Chondrocyte (in vitro differentiated cells): ENCODE data around the gene GRAMD2B. TPM values are rescaled to one million over a fixed set of nuclear protein-coding genes. Genes with fewer than 3 reads are reported as not detected.

Experiments used
- DNase-seq: peaks from one replicate; pipeline ENCODE4 v3.0.0; 2021; ENCODE audit warnings: mixed read lengths, low spot score
- H3K27ac Mint-ChIP-seq: one replicate; pipeline ENCODE4 v1.8.0; 2021; ENCODE audit warnings: mild to moderate bottlenecking, moderate library complexity, mixed read lengths; ENCODE audit not compliant: unreplicated experiment
- H3K27me3 Mint-ChIP-seq: 2 replicates; pipeline ENCODE4 v1.8.0; 2021; ENCODE audit warnings: low read depth, mixed read lengths
- H3K36me3 Mint-ChIP-seq: 2 replicates; pipeline ENCODE4 v1.8.0; 2021; ENCODE audit warnings: low read depth, mixed read lengths
- H3K4me1 Mint-ChIP-seq: 2 replicates; pipeline ENCODE4 v1.8.0; 2021; ENCODE audit warnings: low read depth, mild to moderate bottlenecking, mixed read lengths
- H3K4me3 Mint-ChIP-seq: one replicate; pipeline ENCODE4 v1.8.0; 2021; ENCODE audit warnings: mild to moderate bottlenecking, moderate library complexity, mixed read lengths; ENCODE audit not compliant: unreplicated experiment
- H3K9me3 Mint-ChIP-seq: 2 replicates; pipeline ENCODE4 v1.8.0; 2021; ENCODE audit warnings: low read depth, mixed read lengths
- total RNA-seq: library from RNA; stranded (reverse); gene quantifications from 3 replicates; pipeline ENCODE4 v1.2.1, GENCODE V29; 2021
- TF ChIP-seq, protein P1 (sequence below): fragments of 200-600 bp; sonication (generic); IDR thresholded peaks from 2 replicates; pipeline ENCODE4 v1.5.0; 2021; ENCODE audit warnings: antibody characterized with exemption, mild to moderate bottlenecking, moderate library complexity

The GRAMD2B gene
- total RNA-seq, 1 donor from 2014 or later, result 72.4 TPM

DNA sequence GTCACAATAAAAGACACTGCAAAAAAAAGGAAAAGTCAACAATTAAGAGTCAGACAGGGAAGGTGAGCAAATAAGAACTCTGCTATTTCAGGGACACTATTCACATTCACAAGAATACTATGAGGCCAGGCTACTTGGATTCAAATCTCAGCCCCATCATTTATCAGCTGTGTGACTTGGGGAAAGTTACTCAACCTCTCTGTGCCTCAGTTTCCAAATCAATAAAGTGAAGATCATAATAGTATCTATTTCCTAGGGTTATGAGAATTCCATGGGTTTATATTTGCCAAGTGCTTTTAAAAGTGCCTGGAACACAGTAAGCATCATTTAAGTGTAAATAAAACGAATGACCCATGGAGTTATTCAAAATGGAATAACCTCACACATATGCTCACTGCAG lies 115.4 kb downstream of the GRAMD2B start:
- H3K27ac Mint-ChIP-seq, result peak overlapping the region; percentile 86
- no peak for DNase-seq
- H3K4me1 Mint-ChIP-seq, result peaks cover 28% of the 10 kb centered on the region
- H3K27me3 Mint-ChIP-seq, result no peaks in the 10 kb centered on the region
- TF ChIP-seq, protein P1, sequence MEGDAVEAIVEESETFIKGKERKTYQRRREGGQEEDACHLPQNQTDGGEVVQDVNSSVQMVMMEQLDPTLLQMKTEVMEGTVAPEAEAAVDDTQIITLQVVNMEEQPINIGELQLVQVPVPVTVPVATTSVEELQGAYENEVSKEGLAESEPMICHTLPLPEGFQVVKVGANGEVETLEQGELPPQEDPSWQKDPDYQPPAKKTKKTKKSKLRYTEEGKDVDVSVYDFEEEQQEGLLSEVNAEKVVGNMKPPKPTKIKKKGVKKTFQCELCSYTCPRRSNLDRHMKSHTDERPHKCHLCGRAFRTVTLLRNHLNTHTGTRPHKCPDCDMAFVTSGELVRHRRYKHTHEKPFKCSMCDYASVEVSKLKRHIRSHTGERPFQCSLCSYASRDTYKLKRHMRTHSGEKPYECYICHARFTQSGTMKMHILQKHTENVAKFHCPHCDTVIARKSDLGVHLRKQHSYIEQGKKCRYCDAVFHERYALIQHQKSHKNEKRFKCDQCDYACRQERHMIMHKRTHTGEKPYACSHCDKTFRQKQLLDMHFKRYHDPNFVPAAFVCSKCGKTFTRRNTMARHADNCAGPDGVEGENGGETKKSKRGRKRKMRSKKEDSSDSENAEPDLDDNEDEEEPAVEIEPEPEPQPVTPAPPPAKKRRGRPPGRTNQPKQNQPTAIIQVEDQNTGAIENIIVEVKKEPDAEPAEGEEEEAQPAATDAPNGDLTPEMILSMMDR, result no peak
- no peak overlapping the region for H3K4me3 Mint-ChIP-seq
- H3K9me3 Mint-ChIP-seq, result no peaks in the 10 kb centered on the region
- H3K36me3 Mint-ChIP-seq, result peaks cover 1% of the 10 kb centered on the region

DNA sequence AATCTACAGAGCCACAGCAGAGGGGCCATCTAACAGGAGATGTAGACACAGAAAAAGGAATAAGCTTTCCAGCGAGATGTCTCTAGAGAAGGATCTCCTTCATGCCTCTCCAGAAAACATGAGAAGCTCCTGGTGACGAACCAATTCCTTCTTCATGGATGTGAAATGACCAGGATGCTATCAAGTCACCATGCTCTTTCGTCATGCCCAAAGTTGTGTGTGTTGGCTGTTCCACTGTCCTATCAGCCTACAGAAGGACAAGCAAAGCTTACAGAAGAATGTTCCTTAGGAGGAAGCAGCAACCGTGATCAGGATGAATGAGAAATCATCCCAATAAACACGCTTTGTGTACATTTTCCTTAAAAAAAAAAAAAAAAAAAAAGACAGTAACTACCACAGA lies 117.4 kb downstream of the GRAMD2B start:
- no peaks in the 10 kb centered on the region for H3K27me3 Mint-ChIP-seq

DNA sequence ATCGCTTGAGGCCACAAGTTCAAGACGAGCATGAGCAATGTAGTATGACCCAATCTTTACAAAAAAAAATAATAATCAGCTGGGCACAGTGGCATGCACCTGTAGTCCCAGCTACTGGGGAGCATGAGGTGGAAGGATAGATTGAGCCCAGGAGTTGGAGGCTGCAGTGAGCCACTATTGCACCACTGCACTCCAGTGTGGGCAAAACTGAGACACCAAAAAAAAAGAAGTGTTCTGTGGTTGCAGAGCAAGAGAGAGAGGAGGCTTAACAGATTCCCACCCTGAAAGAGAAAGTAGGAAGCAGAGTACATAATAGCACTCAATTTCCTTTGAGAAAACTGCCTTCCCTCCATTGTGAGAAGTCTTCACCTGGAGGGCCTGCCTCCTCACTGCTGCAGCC lies 119.2 kb downstream of the GRAMD2B start:
- H3K9me3 Mint-ChIP-seq, result no peaks in the 10 kb centered on the region
- no peak for DNase-seq
- H3K27me3 Mint-ChIP-seq, result no peaks in the 10 kb centered on the region
- no peak overlapping the region for H3K27ac Mint-ChIP-seq
- H3K4me1 Mint-ChIP-seq, result peaks cover 16% of the 10 kb centered on the region
- no peak overlapping the region for H3K4me3 Mint-ChIP-seq
- TF ChIP-seq, protein P1, result no peak
- peaks cover 13% of the 10 kb centered on the region for H3K36me3 Mint-ChIP-seq

More for the DNA sequence above, 117.4 kb downstream of the GRAMD2B start:
- Mint-ChIP-seq H3K27ac (no peak overlapping the region), H3K36me3 (peaks cover 1% of the 10 kb centered on the region), H3K9me3 (no peaks in the 10 kb centered on the region), H3K4me1 (peaks cover 28% of the 10 kb centered on the region), H3K4me3 (no peak overlapping the region)
- no peak for DNase-seq
- TF ChIP-seq, protein P1, result no peak

DNA sequence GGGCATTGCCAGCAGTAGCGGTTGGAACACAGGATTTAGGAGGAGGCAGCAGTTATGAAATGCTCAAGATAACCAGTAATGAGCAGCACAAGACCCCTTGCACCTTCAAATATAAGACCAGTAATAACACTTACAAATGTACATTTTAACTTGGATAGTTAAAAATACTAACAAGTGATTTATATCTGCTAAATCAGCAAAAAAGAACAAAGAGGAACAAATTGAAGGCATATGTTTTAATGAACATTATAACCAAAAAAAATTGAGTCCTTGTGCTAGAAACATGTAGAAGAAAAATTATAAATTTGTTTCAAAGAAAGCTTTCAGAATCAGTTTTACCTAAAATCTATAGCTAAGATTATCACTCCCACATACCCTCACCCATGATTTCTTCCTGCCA lies 119.8 kb downstream of the GRAMD2B start:
- no peak for DNase-seq
- Mint-ChIP-seq H3K4me3 (no peak overlapping the region), H3K27ac (no peak overlapping the region), H3K27me3 (no peaks in the 10 kb centered on the region), H3K36me3 (peaks cover 13% of the 10 kb centered on the region), H3K4me1 (peaks cover 13% of the 10 kb centered on the region), H3K9me3 (no peaks in the 10 kb centered on the region)
- TF ChIP-seq, protein P1, result no peak

DNA sequence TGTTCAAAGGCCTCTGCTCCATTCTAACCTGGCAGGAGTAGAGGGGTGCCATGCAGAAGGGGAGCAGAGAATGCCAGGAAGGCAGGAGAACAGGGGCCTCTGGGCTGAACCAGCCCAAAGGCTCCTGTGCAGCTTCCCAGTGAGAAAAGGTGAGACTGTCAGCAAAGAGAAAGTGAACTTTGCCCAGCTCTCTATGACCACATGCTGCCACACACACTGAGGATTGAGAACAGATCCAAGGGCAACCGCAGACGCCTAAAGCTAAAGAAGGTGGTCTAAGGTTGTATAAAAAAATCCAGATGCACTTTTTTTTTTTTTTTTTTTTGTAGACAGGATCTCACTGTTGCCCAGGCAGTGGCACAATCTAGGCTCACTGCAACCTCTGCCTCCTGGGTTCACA lies 120.5 kb downstream of the GRAMD2B start:
- no peak for DNase-seq
- peaks cover 6% of the 10 kb centered on the region for H3K4me1 Mint-ChIP-seq
- peaks cover 12% of the 10 kb centered on the region for H3K36me3 Mint-ChIP-seq
- no peaks in the 10 kb centered on the region for H3K9me3 Mint-ChIP-seq
- no peaks in the 10 kb centered on the region for H3K27me3 Mint-ChIP-seq
- H3K4me3 Mint-ChIP-seq, result no peak overlapping the region
- no peak overlapping the region for H3K27ac Mint-ChIP-seq
- TF ChIP-seq, protein P1, result no peak

Other genes starting within 250 kb of the GRAMD2B start
- gene ALDH7A1, start 171.8 kb downstream of the GRAMD2B start, total RNA-seq, result 54.0 to 71.3 TPM (median 58.2 TPM) in 3 replicates
- 38.8 to 47.2 TPM (median 46.8 TPM) in 3 replicates for gene PHAX, start 177.5 kb downstream of the GRAMD2B start, total RNA-seq